HG03095 (cell line): ENCODE data around the gene ARMC8.

Experiments used
- ATAC-seq: cut with Tn5 transposase; IDR thresholded peaks from one replicate; pipeline ENCODE4 v1.9.1; 2021; ENCODE audit warnings: moderate library complexity; ENCODE audit not compliant: unreplicated experiment

Gene ARMC8

GRCh38 chr3:138197058-138197457, 10.0 kb downstream of the ARMC8 start:
- no peak for ATAC-seq

GRCh38 chr3:138197524-138197923, 10.4 kb downstream of the ARMC8 start:
- ATAC-seq, result no peak

- no peak for ATAC-seq
Observed at GRCh38 chr3:138199851-138200250, 12.8 kb downstream of the ARMC8 start.

- ATAC-seq, result no peak
Observed at GRCh38 chr3:138200424-138200823, 13.3 kb downstream of the ARMC8 start.

GRCh38 chr3:138202945-138203701, 16.0 kb downstream of the ARMC8 start:
- no peak for ATAC-seq

GRCh38 chr3:138203938-138204337, 16.8 kb downstream of the ARMC8 start:
- ATAC-seq, result no peak

GRCh38 chr3:138205527-138205926, 18.4 kb downstream of the ARMC8 start:
- no peak for ATAC-seq

- ATAC-seq, result no peak
Observed at GRCh38 chr3:138206196-138206595, 19.1 kb downstream of the ARMC8 start.

GRCh38 chr3:138210528-138210927, 23.4 kb downstream of the ARMC8 start:
- ATAC-seq, result no peak

GRCh38 chr3:138213398-138214085, 26.4 kb downstream of the ARMC8 start:
- ATAC-seq, result no peak

- no peak for ATAC-seq
Observed at GRCh38 chr3:138219255-138219654, 32.2 kb downstream of the ARMC8 start.

- no peak for ATAC-seq
Observed at GRCh38 chr3:138220242-138220641, 33.1 kb downstream of the ARMC8 start.

GRCh38 chr3:138220788-138221187, 33.7 kb downstream of the ARMC8 start:
- no peak for ATAC-seq

- ATAC-seq, result no peak
Observed at GRCh38 chr3:138222131-138222941, 35.2 kb downstream of the ARMC8 start.

- ATAC-seq, result no peak
Observed at GRCh38 chr3:138222942-138223287, 35.8 kb downstream of the ARMC8 start.

- ATAC-seq, result no peak
Observed at GRCh38 chr3:138227650-138228049, 40.5 kb downstream of the ARMC8 start.

- no peak for ATAC-seq
Observed at GRCh38 chr3:138230525-138230924, 43.4 kb downstream of the ARMC8 start.

- ATAC-seq, result no peak
Observed at GRCh38 chr3:138232705-138233364, 45.7 kb downstream of the ARMC8 start.

GRCh38 chr3:138234401-138235179, 47.5 kb downstream of the ARMC8 start:
- no peak for ATAC-seq

GRCh38 chr3:138238711-138239110, 51.6 kb downstream of the ARMC8 start:
- ATAC-seq, result no peak
